Right lobe of liver (tissue), 6 donors: ENCODE measurements around the gene MAST1. TPM values are rescaled to one million over a fixed set of nuclear protein-coding genes. Genes with fewer than 3 reads are reported as not detected.

Experiments used
- ATAC-seq, 4 donors: fragments of 200-7000 bp; cut with Tn5 transposase; one replicate each; pipeline ENCODE4 v1.9.1; 2020; ENCODE audit warnings: mild to moderate bottlenecking in 4 of 4, moderate library complexity in 4 of 4
- DNase-seq, 3 donors: peaks; one replicate each; pipeline ENCODE4 v3.0.0-alpha.2; 2020
- H3K27ac ChIP-seq, 3 donors: fragments of 200-600 bp; one replicate each; pipeline ENCODE4 v1.8.0; 2022
- H3K27me3 ChIP-seq, 2 donors: fragments of 200-600 bp; one replicate each; pipeline ENCODE4 v1.8.0; 2022
- H3K36me3 ChIP-seq, 4 donors: fragments of 200-600 bp; sonication (generic) in 1 of 4; one replicate each; pipeline versions ENCODE4 v1.5.1 to v1.8.0; 2017 to 2022; ENCODE audit warnings: control low read depth in 1 of 4
- H3K4me1 ChIP-seq, 4 donors: fragments of 200-600 bp; sonication (generic) in 1 of 4; one replicate each; pipeline versions ENCODE4 v1.5.1 to v1.8.0; 2017 to 2022; ENCODE audit warnings: control low read depth in 1 of 4
- H3K4me3 ChIP-seq, 3 donors: fragments of 200-600 bp; one replicate each; pipeline ENCODE4 v1.8.0; 2022
- H3K9me3 ChIP-seq, 4 donors: fragments of 200-600 bp; sonication (generic) in 1 of 4; one replicate each; pipeline versions ENCODE4 v1.5.1 to v1.8.0; 2017 to 2022; ENCODE audit warnings: control low read depth in 1 of 4
- CTCF ChIP-seq, 4 donors: fragments of 200-600 bp in 3 of 4; fragments of 450-650 bp in 1 of 4; IDR thresholded peaks; one replicate each; pipeline versions ENCODE4 v1.5.1 to v1.8.0; 2016 to 2022; ENCODE audit warnings: antibody characterized with exemption in 4 of 4, mild to moderate bottlenecking in 2 of 4
- POLR2A ChIP-seq: fragments of 450-650 bp; IDR thresholded peaks from one replicate; pipeline ENCODE4 v1.6.1; 2017; ENCODE audit warnings: antibody characterized with exemption, mild to moderate bottlenecking
- WGBS: methylation state at CpG from one replicate; pipeline ENCODE4 v1.1.6; 2018; ENCODE audit warnings: low coverage, low lambda C conversion rate; ENCODE audit not compliant: insufficient coverage; ENCODE audit errors: missing lambda C conversion rate; 5-methylcytosine and 5-hydroxymethylcytosine counted together
- intact Hi-C, 2 donors: fragments of 100-400 bp; cut with DNase I; formaldehyde crosslinking; loops; one replicate each; pipeline versions ENCODE4 v1.11.2 to v1.14.1; 2022
- total RNA-seq, 6 experiments: library from RNA; depleted of rRNA in 2 of 6; stranded (reverse); fragments of >200 nt in 2 of 6; fragmentation: NEBNext Ultra II Directional in 3 of 6; extraction: Animal tissue kit (Norgen Biotek cat#: 25700) in 3 of 6; gene quantifications; one replicate each; pipeline versions ENCODE4 v1.1.0 to v1.2.4, GENCODE V29; 2016 to 2023
- donor health status: DM: no; HTN: yes; CAD: no.
- donor health status: DM: no; HTN: no; CAD: no.
- donor health status: DM: no; HTN: no; CAD: no.
- donor health status: DM: no; HTN: yes; CAD: no.
- donor health status: DM: no; HTN: yes; CAD: no.

Gene MAST1
- total RNA-seq, 6 experiments from 2014 or later, result 0.06 to 0.49 (median 0.34) TPM; not detected in 2

DNA sequence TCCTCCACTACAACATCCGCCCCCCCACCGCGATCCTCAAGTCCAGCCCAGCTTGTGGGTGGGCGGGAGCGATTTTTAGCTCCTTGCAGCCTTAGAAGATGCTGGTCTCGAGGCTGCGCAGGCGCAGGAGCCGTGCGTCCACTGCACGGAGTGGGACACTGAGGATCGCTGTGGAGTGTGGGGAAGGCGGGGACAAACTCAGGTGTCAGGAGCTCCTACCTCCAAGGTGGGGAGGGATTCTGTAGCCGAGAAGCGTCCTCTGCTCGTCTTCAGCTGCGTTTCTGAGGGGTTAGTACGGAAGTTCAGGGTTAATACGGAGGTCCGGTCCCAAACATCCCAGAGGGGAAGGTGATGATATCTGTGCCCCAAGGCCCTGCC is 3.8 kb upstream of the MAST1 start, which contains the start of gene RTBDN:
Gene RTBDN (minus strand): TSS at position 14 of the 378 bp plus-strand sequence. CDS start 4,600 bp downstream, outside the sequence.
- no peaks in the 10 kb centered on the region for H3K9me3 ChIP-seq
- no peak for ATAC-seq
- H3K4me1 ChIP-seq, result peaks cover 0 to 3% (median 0%) of the 10 kb centered on the region in 4 donors

DNA sequence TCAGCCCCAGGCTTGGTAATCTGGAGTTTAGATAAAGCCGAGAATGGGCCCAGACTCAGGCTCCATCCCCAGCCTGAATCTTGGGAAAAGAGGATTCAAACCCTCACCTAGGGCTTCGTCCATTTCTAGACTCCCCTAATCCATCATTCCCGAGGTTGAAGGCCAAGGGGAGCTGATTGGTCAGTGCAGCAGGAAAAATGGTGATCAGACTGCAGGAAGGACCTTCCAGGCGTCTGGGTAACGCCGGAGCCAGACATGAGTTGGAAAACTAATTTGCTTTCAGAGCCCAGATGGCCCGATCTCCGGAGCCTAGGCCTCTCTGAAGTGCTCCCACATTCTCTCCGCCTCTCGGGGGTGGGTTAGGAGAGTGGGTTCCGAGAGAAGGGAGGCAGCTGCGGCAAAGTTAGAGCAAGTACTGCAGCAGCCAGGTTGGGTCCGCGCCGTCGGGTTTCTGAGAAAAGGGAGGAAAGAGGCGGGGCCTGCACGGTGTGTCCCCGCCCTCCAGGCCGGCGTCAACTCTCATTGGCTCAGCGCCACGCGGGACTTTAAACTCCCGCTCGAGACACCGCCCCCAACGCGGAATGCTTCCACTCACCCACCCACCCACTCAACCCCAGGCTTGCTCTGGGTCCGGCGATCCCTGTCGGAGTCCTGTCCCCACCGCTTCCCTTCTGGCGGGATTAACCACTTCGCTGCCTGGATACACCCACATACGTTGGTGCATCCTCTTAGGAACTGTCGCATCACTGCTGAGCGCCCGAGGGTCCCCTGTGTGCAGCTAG is 3.1 kb upstream of the MAST1 start:
- DNase-seq (no peak), ATAC-seq (peak in 1 of 4 donors; percentile 34)
- intact Hi-C loops, result no loop called here
- no peaks in the 10 kb centered on the region for H3K9me3 ChIP-seq
- H3K4me3 ChIP-seq, result no peak overlapping the region
- no peak for TF ChIP-seq CTCF (IDR thresholded peaks at IDR 0.05)
- TF ChIP-seq POLR2A, result no peak
- H3K36me3 ChIP-seq, result no peaks in the 10 kb centered on the region
- peaks cover 0 to 27% of the 10 kb centered on the region in 2 donors for H3K27me3 ChIP-seq
- 5% methylated on average over 8 of the region's 39 CpGs for WGBS
- no peak overlapping the region for H3K27ac ChIP-seq
- H3K4me1 ChIP-seq, result peaks cover 0 to 3% (median 0%) of the 10 kb centered on the region in 4 donors

More for the DNA sequence above, 3.8 kb upstream of the MAST1 start, which contains the start of gene RTBDN:
- DNase-seq, result no peak
- no peaks in the 10 kb centered on the region for H3K36me3 ChIP-seq
- no peak within 1 kb of the TSS for H3K27ac ChIP-seq
- intact Hi-C loops, result no loop called here
- peaks cover 0 to 27% of the 10 kb centered on the region in 2 donors for H3K27me3 ChIP-seq
- TF ChIP-seq POLR2A (no peak), CTCF (IDR thresholded peaks at IDR 0.05) (no peak)
- H3K4me3 ChIP-seq, result peak within 1 kb of the TSS in 2 of 3 donors; percentile 7 to 12
- WGBS, result 3% methylated on average over 9 of the region's 20 CpGs

- no peak overlapping the region for H3K27ac ChIP-seq
- H3K4me1 ChIP-seq, result peaks cover 0 to 3% (median 0%) of the 10 kb centered on the region in 4 donors
- TF ChIP-seq CTCF (IDR thresholded peaks at IDR 0.05), result no peak
- no peak for TF ChIP-seq POLR2A
- intact Hi-C loops, result no loop called here
- WGBS, result 10% methylated on average over 2 of the region's 6 CpGs
- no peak overlapping the region for H3K4me3 ChIP-seq
- DNase-seq (no peak), ATAC-seq (no peak)
- peaks cover 0 to 33% of the 10 kb centered on the region in 2 donors for H3K27me3 ChIP-seq
- no peaks in the 10 kb centered on the region for H3K9me3 ChIP-seq
- H3K36me3 ChIP-seq, result no peaks in the 10 kb centered on the region
Measured at GRCh38 chr19:12836529-12836863, 1.8 kb upstream of the MAST1 start.

- no peak for ATAC-seq
- peaks cover 0 to 3% (median 0%) of the 10 kb centered on the region in 4 donors for H3K4me1 ChIP-seq
Measured at GRCh38 chr19:12837225-12837624, 1.1 kb upstream of the MAST1 start.

More at GRCh38 chr19:12837225-12837624, 1.1 kb upstream of the MAST1 start:
- Histone ChIP-seq H3K27ac (no peak overlapping the region), H3K27me3 (peaks cover 0 to 40% of the 10 kb centered on the region in 2 donors), H3K4me3 (no peak overlapping the region), H3K36me3 (no peaks in the 10 kb centered on the region), H3K9me3 (no peaks in the 10 kb centered on the region)
- WGBS, result 49% methylated on average over 4 of the region's 4 CpGs
- intact Hi-C loops, result no loop called here
- DNase-seq, result no peak
- TF ChIP-seq POLR2A (no peak), CTCF (IDR thresholded peaks at IDR 0.05) (no peak)
